Thyroid gland (tissue), 4 donors: Measurements from ENCODE around the gene UBE2J1. TPM values are rescaled to one million over a fixed set of nuclear protein-coding genes. Genes with fewer than 3 reads are reported as not detected.

Experiments
- DNase-seq, 2 donors: peaks; one replicate each; pipeline ENCODE4 v3.0.0-alpha.2; 2019
- H3K27ac ChIP-seq, 3 donors: fragments of 200-600 bp; sonication (generic); 1 replicate in 2 of 3; 2 replicates in 1 of 3; pipeline ENCODE4 v1.5.1; 2016 to 2019; ENCODE audit warnings: mild to moderate bottlenecking in 1 of 3, moderate library complexity in 1 of 3
- H3K27me3 ChIP-seq: fragments of 200-600 bp; sonication (generic); one replicate; pipeline ENCODE4 v1.5.1; 2019
- H3K36me3 ChIP-seq, 2 donors: fragments of 200-600 bp; sonication (generic); one replicate each; pipeline ENCODE4 v1.5.1; 2016 to 2019
- H3K4me1 ChIP-seq, 2 donors: fragments of 200-600 bp; sonication (generic); one replicate each; pipeline ENCODE4 v1.5.1; 2017 to 2019
- H3K4me3 ChIP-seq, 3 donors: fragments of 200-600 bp; sonication (generic); replicated peaks in 1 of 3; 1 replicate in 2 of 3; 2 replicates in 1 of 3; pipeline ENCODE4 v1.5.1; 2016; ENCODE audit warnings: mild to moderate bottlenecking in 1 of 3
- H3K9me3 ChIP-seq: fragments of 200-600 bp; sonication (generic); one replicate; pipeline ENCODE4 v1.5.1; 2017
- CTCF ChIP-seq, 6 experiments: fragments of 200-600 bp in 3 of 6; fragments of 450-650 bp in 3 of 6; sonication (generic) in 3 of 6; IDR thresholded peaks; one replicate each; pipeline ENCODE4 v1.5.1; 2016 to 2019; ENCODE audit warnings: antibody characterized with exemption in 6 of 6, mild to moderate bottlenecking in 2 of 6, inconsistent platforms in 1 of 6, moderate library complexity in 1 of 6
- POLR2A ChIP-seq, 2 donors: fragments of 450-650 bp; IDR thresholded peaks; one replicate each; pipeline ENCODE4 v1.6.1; 2017; ENCODE audit warnings: antibody characterized with exemption in 2 of 2, mild to moderate bottlenecking in 2 of 2, moderate library complexity in 1 of 2
- WGBS, 2 donors: methylation state at CpG; one replicate each; pipeline ENCODE4 v1.1.5; 2017; 5-methylcytosine and 5-hydroxymethylcytosine counted together
- intact Hi-C: fragments of 100-400 bp; cut with DNase I; formaldehyde crosslinking; loops from one replicate; pipeline ENCODE4 v1.15.1; 2023
- total RNA-seq, 4 donors: library from RNA; depleted of rRNA; stranded (reverse); fragments of >200 nt; gene quantifications; one replicate each; pipeline ENCODE4 v1.2.3, GENCODE V29; 2016

Gene UBE2J1
- total RNA-seq, 4 donors from 2014 or later: 49.8 to 63.1 (median 51.9) TPM

GRCh38 chr6:89357390-89357789 is 4.9 kb upstream of the UBE2J1 start:
- H3K27me3 ChIP-seq: no peaks in the 10 kb centered on the region
- peak in 1 of 2 donors; percentile 14 for DNase-seq
- WGBS, 2 donors: 48 to 54% methylated on average over 3 of the region's 3 CpGs
- no peaks in the 10 kb centered on the region for H3K36me3 ChIP-seq
- no peak overlapping the region for H3K4me3 ChIP-seq
- no peaks in the 10 kb centered on the region for H3K4me1 ChIP-seq
- H3K9me3 ChIP-seq: no peaks in the 10 kb centered on the region
- H3K27ac ChIP-seq: no peak overlapping the region
- no peak for TF ChIP-seq CTCF (IDR thresholded peaks at IDR 0.05)
- TF ChIP-seq POLR2A (IDR thresholded peaks at IDR 0.05): no peak
- intact Hi-C loops: no loop called here

- no peak overlapping the region for H3K4me3 ChIP-seq
- no peak overlapping the region for H3K27ac ChIP-seq
- TF ChIP-seq CTCF (IDR thresholded peaks at IDR 0.05): no peak
- no peak for TF ChIP-seq POLR2A (IDR thresholded peaks at IDR 0.05)
- no peak for DNase-seq
- intact Hi-C loops: no loop called here
- 63% methylated on average over 1 of the region's 1 CpG for WGBS, 2 donors
- H3K27me3 ChIP-seq: no peaks in the 10 kb centered on the region
- H3K9me3 ChIP-seq: no peaks in the 10 kb centered on the region
- H3K36me3 ChIP-seq: no peaks in the 10 kb centered on the region
- no peaks in the 10 kb centered on the region for H3K4me1 ChIP-seq
These were observed 4.2 kb upstream of the UBE2J1 start for GRCh38 chr6:89356642-89357170.

- no peak for DNase-seq
- 88 to 95% methylated on average over 2 of the region's 2 CpGs for WGBS, 2 donors
- H3K9me3 ChIP-seq: no peaks in the 10 kb centered on the region
- H3K4me1 ChIP-seq: peaks cover 7 to 10% of the 10 kb centered on the region in 2 donors
- no peak overlapping the region for H3K4me3 ChIP-seq
- no peak overlapping the region for H3K27ac ChIP-seq
- H3K36me3 ChIP-seq: no peaks in the 10 kb centered on the region
- intact Hi-C loops: no loop called here
- no peak for TF ChIP-seq POLR2A (IDR thresholded peaks at IDR 0.05)
- TF ChIP-seq CTCF (IDR thresholded peaks at IDR 0.05): no peak
- H3K27me3 ChIP-seq: no peaks in the 10 kb centered on the region
These were observed 3.1 kb upstream of the UBE2J1 start for GRCh38 chr6:89355511-89356194.

- Histone ChIP-seq H3K9me3 (no peaks in the 10 kb centered on the region), H3K36me3 (no peaks in the 10 kb centered on the region), H3K4me1 (peaks cover 11 to 28% of the 10 kb centered on the region in 2 donors), H3K4me3 (no peak overlapping the region), H3K27ac (peak overlapping the region in 2 of 3 donors; percentile 98 to 99), H3K27me3 (no peaks in the 10 kb centered on the region)
- DNase-seq: no peak
- WGBS, 2 donors: 88 to 91% methylated on average over 2 of the region's 2 CpGs
- intact Hi-C loops: no loop called here
- TF ChIP-seq POLR2A (IDR thresholded peaks at IDR 0.05) (no peak), CTCF (IDR thresholded peaks at IDR 0.05) (no peak)
These were observed 1.3 kb upstream of the UBE2J1 start for GRCh38 chr6:89353702-89354392.

GRCh38 chr6:89353118-89353556 is 615 bp upstream of the UBE2J1 start:
- 46 to 58% methylated on average over 23 to 25 of the region's 27 CpGs for WGBS, 2 donors
- intact Hi-C loops: no loop called here
- H3K4me1 ChIP-seq: peaks cover 14 to 35% of the 10 kb centered on the region in 2 donors
- H3K27ac ChIP-seq: peak overlapping the region; percentile 98 to 99 (median 98)
- no peak for TF ChIP-seq CTCF (IDR thresholded peaks at IDR 0.05)
- TF ChIP-seq POLR2A (IDR thresholded peaks at IDR 0.05): no peak
- H3K36me3 ChIP-seq: no peaks in the 10 kb centered on the region
- H3K9me3 ChIP-seq: no peaks in the 10 kb centered on the region
- peak in 1 of 2 donors; percentile 1 for DNase-seq
- no peaks in the 10 kb centered on the region for H3K27me3 ChIP-seq
- peak overlapping the region; percentile 40 to 76 (median 66) for H3K4me3 ChIP-seq
